ENCODE measurements around the gene NFAT5. TPM values are rescaled to one million over a fixed set of nuclear protein-coding genes. Genes with fewer than 3 reads are reported as not detected.

NFAT5 gene
- total RNA-seq, 5 donors from 2014 or later (not counting 1 experiment from before 2014, with no cell fraction given): 24.3 to 33.7 (median 27.8) TPM

- no peak overlapping the region for H3K4me3 Mint-ChIP-seq
- no peaks in the 10 kb centered on the region for H3K4me1 Mint-ChIP-seq
- Histone ChIP-seq H3K27me3 (replicated peaks in 1 of 2; ENCODE audit: control insufficient read depth in 2 of 2, extremely low read depth in 1 of 2, insufficient read depth in 2 of 2, low read length in 1 of 2) (no peaks in the 10 kb centered on the region), H3K4me1 (ENCODE audit: control insufficient read depth in 1 of 2, extremely low read depth in 1 of 2, insufficient read depth in 2 of 2, low read length in 2 of 2) (no peaks in the 10 kb centered on the region), H3K4me3 (ENCODE audit: control insufficient read depth in 1 of 2, extremely low read depth in 1 of 2, low read length in 1 of 2) (no peak overlapping the region), H3K36me3 (ENCODE audit: control insufficient read depth in 2 of 2, extremely low read depth in 1 of 2, insufficient read depth in 1 of 2, low read length in 1 of 2) (peaks cover 0 to 18% of the 10 kb centered on the region in 2 donors), H3K9me3 (no peaks in the 10 kb centered on the region), H3K27ac (ENCODE audit: low read length) (no peak overlapping the region)
- POLR2A ChIA-PET: no interaction called here
- ATAC-seq (replicated peaks in 1 of 4) (no peak), DNase-seq (no peak)
- no peaks in the 10 kb centered on the region for H3K9me3 Mint-ChIP-seq
- no peaks in the 10 kb centered on the region for H3K27me3 Mint-ChIP-seq
- CTCF ChIA-PET: no interaction called here
- peak overlapping the region; percentile 12 to 36 for H3K27ac Mint-ChIP-seq
- peaks cover 8% of the 10 kb centered on the region for H3K36me3 Mint-ChIP-seq
Observed at GRCh38 chr16:69701452-69701851, 135.7 kb downstream of the NFAT5 start.

GRCh38 chr16:69701866-69702265 lies 136.1 kb downstream of the NFAT5 start:
- WGBS (ENCODE audit: insufficient coverage): no CpG with 5 or more reads among the region's 2 CpGs
- no peak overlapping the region for H3K27ac ChIP-seq (ENCODE audit: low read length)
- CTCF ChIA-PET: interaction anchor here in 1 of 2 donors (1.0 kb wide), 1 partner anchor 52 kb away, joined by 3 read pairs; no protein-coding TSS in a partner anchor
- H3K9me3 ChIP-seq: no peaks in the 10 kb centered on the region
- POLR2A ChIA-PET: no interaction called here
- ATAC-seq (replicated peaks in 1 of 4) (no peak), DNase-seq (no peak)
- H3K27me3 Mint-ChIP-seq: no peaks in the 10 kb centered on the region
- H3K4me3 Mint-ChIP-seq: no peak overlapping the region
- peaks cover 0 to 18% of the 10 kb centered on the region in 2 donors for H3K36me3 ChIP-seq (ENCODE audit: control insufficient read depth in 2 of 2, extremely low read depth in 1 of 2, insufficient read depth in 1 of 2, low read length in 1 of 2)
- H3K27me3 ChIP-seq (replicated peaks in 1 of 2; ENCODE audit: control insufficient read depth in 2 of 2, extremely low read depth in 1 of 2, insufficient read depth in 2 of 2, low read length in 1 of 2): no peaks in the 10 kb centered on the region
- H3K36me3 Mint-ChIP-seq: peaks cover 8% of the 10 kb centered on the region
- H3K4me1 Mint-ChIP-seq: no peaks in the 10 kb centered on the region
- no peaks in the 10 kb centered on the region for H3K4me1 ChIP-seq (ENCODE audit: control insufficient read depth in 1 of 2, extremely low read depth in 1 of 2, insufficient read depth in 2 of 2, low read length in 2 of 2)
- no peaks in the 10 kb centered on the region for H3K9me3 Mint-ChIP-seq
- no peak overlapping the region for H3K4me3 ChIP-seq (ENCODE audit: control insufficient read depth in 1 of 2, extremely low read depth in 1 of 2, low read length in 1 of 2)
- peak overlapping the region in 1 of 2 donors; percentile 12 for H3K27ac Mint-ChIP-seq

GRCh38 chr16:69703638-69704037 lies 137.9 kb downstream of the NFAT5 start:
- Mint-ChIP-seq H3K27me3 (no peaks in the 10 kb centered on the region), H3K9me3 (no peaks in the 10 kb centered on the region), H3K36me3 (peaks cover 8% of the 10 kb centered on the region), H3K27ac (peak overlapping the region; percentile 50 to 75), H3K4me1 (no peaks in the 10 kb centered on the region), H3K4me3 (no peak overlapping the region)
- no CpG with 5 or more reads among the region's 2 CpGs for WGBS (ENCODE audit: insufficient coverage)
- H3K27me3 ChIP-seq (replicated peaks in 1 of 2; ENCODE audit: control insufficient read depth in 2 of 2, extremely low read depth in 1 of 2, insufficient read depth in 2 of 2, low read length in 1 of 2): no peaks in the 10 kb centered on the region
- ATAC-seq (replicated peaks in 1 of 4) (no peak), DNase-seq (no peak)
- H3K27ac ChIP-seq (ENCODE audit: low read length): no peak overlapping the region
- no peaks in the 10 kb centered on the region for H3K9me3 ChIP-seq
- no peak overlapping the region for H3K4me3 ChIP-seq (ENCODE audit: control insufficient read depth in 1 of 2, extremely low read depth in 1 of 2, low read length in 1 of 2)
- POLR2A ChIA-PET: interaction anchor here (0.6 to 0.7 kb wide), 2 partner anchors 55 to 938 kb away, joined by 3 to 8 read pairs; no protein-coding TSS in a partner anchor
- CTCF ChIA-PET: interaction anchor here in 1 of 2 donors (0.6 kb wide), 1 partner anchor 31 kb away, joined by 3 read pairs; no protein-coding TSS in a partner anchor
- peaks cover 0 to 8% of the 10 kb centered on the region in 2 donors for H3K36me3 ChIP-seq (ENCODE audit: control insufficient read depth in 2 of 2, extremely low read depth in 1 of 2, insufficient read depth in 1 of 2, low read length in 1 of 2)
- no peaks in the 10 kb centered on the region for H3K4me1 ChIP-seq (ENCODE audit: control insufficient read depth in 1 of 2, extremely low read depth in 1 of 2, insufficient read depth in 2 of 2, low read length in 2 of 2)

GRCh38 chr16:69706256-69706974 lies 140.6 kb downstream of the NFAT5 start:
- H3K4me1 Mint-ChIP-seq: peaks cover 0 to 4% (median 0%) of the 10 kb centered on the region in 3 donors
- Histone ChIP-seq H3K4me3 (ENCODE audit: control insufficient read depth in 1 of 2, extremely low read depth in 1 of 2, low read length in 1 of 2) (no peak overlapping the region), H3K9me3 (no peaks in the 10 kb centered on the region), H3K36me3 (ENCODE audit: control insufficient read depth in 2 of 2, extremely low read depth in 1 of 2, insufficient read depth in 1 of 2, low read length in 1 of 2) (peaks cover 0 to 3% of the 10 kb centered on the region in 2 donors), H3K27me3 (replicated peaks in 1 of 2; ENCODE audit: control insufficient read depth in 2 of 2, extremely low read depth in 1 of 2, insufficient read depth in 2 of 2, low read length in 1 of 2) (no peaks in the 10 kb centered on the region), H3K4me1 (ENCODE audit: control insufficient read depth in 1 of 2, extremely low read depth in 1 of 2, insufficient read depth in 2 of 2, low read length in 2 of 2) (no peaks in the 10 kb centered on the region), H3K27ac (ENCODE audit: low read length) (no peak overlapping the region)
- ATAC-seq (replicated peaks in 1 of 4) (no peak), DNase-seq (no peak)
- H3K9me3 Mint-ChIP-seq: no peaks in the 10 kb centered on the region
- ChIA-PET POLR2A (interaction anchor here in 1 of 2 donors (0.7 kb wide), 1 partner anchor 12 kb away, joined by 4 read pairs; no protein-coding TSS in a partner anchor), CTCF (interaction anchor here (0.5 to 2.4 kb wide), 7 partner anchors 17 to 685 kb away, joined by 3 to 8 read pairs (median 4); partner anchors contain the start of gene NOB1 (in 1 of the 2))
- no CpG with 5 or more reads among the region's 1 CpG for WGBS (ENCODE audit: insufficient coverage)
- peaks cover 8% of the 10 kb centered on the region for H3K36me3 Mint-ChIP-seq
- peak overlapping the region in 1 of 2 donors; percentile 75 for H3K27ac Mint-ChIP-seq
- H3K4me3 Mint-ChIP-seq: no peak overlapping the region
- no peaks in the 10 kb centered on the region for H3K27me3 Mint-ChIP-seq

GRCh38 chr16:69706975-69707340 lies 141.2 kb downstream of the NFAT5 start:
- Mint-ChIP-seq H3K4me1 (peaks cover 0 to 4% (median 0%) of the 10 kb centered on the region in 3 donors), H3K27ac (peak overlapping the region in 1 of 2 donors; percentile 75), H3K27me3 (no peaks in the 10 kb centered on the region), H3K36me3 (peaks cover 8% of the 10 kb centered on the region), H3K4me3 (no peak overlapping the region), H3K9me3 (no peaks in the 10 kb centered on the region)
- Histone ChIP-seq H3K27me3 (replicated peaks in 1 of 2; ENCODE audit: control insufficient read depth in 2 of 2, extremely low read depth in 1 of 2, insufficient read depth in 2 of 2, low read length in 1 of 2) (no peaks in the 10 kb centered on the region), H3K4me1 (ENCODE audit: control insufficient read depth in 1 of 2, extremely low read depth in 1 of 2, insufficient read depth in 2 of 2, low read length in 2 of 2) (no peaks in the 10 kb centered on the region), H3K4me3 (ENCODE audit: control insufficient read depth in 1 of 2, extremely low read depth in 1 of 2, low read length in 1 of 2) (no peak overlapping the region), H3K9me3 (no peaks in the 10 kb centered on the region), H3K36me3 (ENCODE audit: control insufficient read depth in 2 of 2, extremely low read depth in 1 of 2, insufficient read depth in 1 of 2, low read length in 1 of 2) (peaks cover 0 to 3% of the 10 kb centered on the region in 2 donors), H3K27ac (ENCODE audit: low read length) (no peak overlapping the region)
- WGBS (ENCODE audit: insufficient coverage): no CpG with 5 or more reads among the region's 2 CpGs
- CTCF ChIA-PET: interaction anchor here (0.7 to 2.4 kb wide), 4 partner anchors 48 to 310 kb away, joined by 3 to 8 read pairs (median 6); partner anchors contain the start of gene NOB1 (in 1 of the 2)
- ATAC-seq (replicated peaks in 1 of 4) (no peak), DNase-seq (no peak)
- POLR2A ChIA-PET: no interaction called here

GRCh38 chr16:69707920-69708683 lies 142.3 kb downstream of the NFAT5 start:
- H3K36me3 Mint-ChIP-seq: peaks cover 8% of the 10 kb centered on the region
- no peak for ATAC-seq (replicated peaks in 1 of 4)
- Histone ChIP-seq H3K4me3 (ENCODE audit: control insufficient read depth in 1 of 2, extremely low read depth in 1 of 2, low read length in 1 of 2) (no peak overlapping the region), H3K36me3 (ENCODE audit: control insufficient read depth in 2 of 2, extremely low read depth in 1 of 2, insufficient read depth in 1 of 2, low read length in 1 of 2) (no peaks in the 10 kb centered on the region), H3K9me3 (no peaks in the 10 kb centered on the region), H3K4me1 (ENCODE audit: control insufficient read depth in 1 of 2, extremely low read depth in 1 of 2, insufficient read depth in 2 of 2, low read length in 2 of 2) (no peaks in the 10 kb centered on the region), H3K27ac (ENCODE audit: low read length) (no peak overlapping the region), H3K27me3 (replicated peaks in 1 of 2; ENCODE audit: control insufficient read depth in 2 of 2, extremely low read depth in 1 of 2, insufficient read depth in 2 of 2, low read length in 1 of 2) (no peaks in the 10 kb centered on the region)
- H3K9me3 Mint-ChIP-seq: no peaks in the 10 kb centered on the region
- no peak overlapping the region for H3K4me3 Mint-ChIP-seq
- CTCF ChIA-PET: interaction anchor here in 1 of 2 donors (1.1 to 3.1 kb wide), 3 partner anchors 18 to 312 kb away, joined by 3 to 23 read pairs (median 6); partner anchors contain the start of genes NOB1 and NQO1
- H3K27ac Mint-ChIP-seq: no peak overlapping the region
- peaks cover 0 to 4% (median 0%) of the 10 kb centered on the region in 3 donors for H3K4me1 Mint-ChIP-seq
- WGBS (ENCODE audit: insufficient coverage): 89% methylated on average over 8 of the region's 10 CpGs
- no peaks in the 10 kb centered on the region for H3K27me3 Mint-ChIP-seq
- POLR2A ChIA-PET: no interaction called here
- no peak for DNase-seq
